Measurements from ENCODE around the gene CD200R1.

Gene CD200R1

DNA sequence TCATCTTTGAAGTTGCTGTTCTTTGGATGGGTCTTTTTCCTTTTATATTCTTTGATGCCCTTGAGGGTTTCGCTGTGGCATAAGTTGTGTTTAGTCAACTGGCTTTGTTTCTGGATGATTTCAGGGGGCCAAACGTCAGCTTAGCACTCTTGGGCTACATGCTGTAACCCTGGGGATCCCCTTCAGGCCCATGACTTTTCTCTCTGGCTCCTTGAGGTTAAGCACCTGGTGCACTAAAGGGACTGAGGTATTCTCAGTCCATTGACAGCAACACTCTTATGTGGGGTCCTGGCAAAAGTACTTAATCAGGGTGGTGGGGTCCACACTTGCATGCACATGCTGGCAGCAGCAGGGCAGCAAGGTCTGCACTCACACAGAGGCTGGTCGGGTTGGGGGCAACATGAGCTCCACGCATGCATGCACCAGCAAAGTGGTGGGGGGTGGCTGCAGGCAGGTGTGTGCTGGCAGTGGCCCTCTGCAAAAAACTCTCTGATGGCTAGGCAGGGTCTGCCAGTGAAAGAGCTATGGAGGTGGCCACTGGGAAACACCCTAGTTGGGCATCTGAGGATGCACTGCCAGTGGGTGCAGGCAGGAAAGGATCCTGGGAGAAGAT is 90.1 kb downstream of the CD200R1 start:
- FAIRE-seq: no peak

DNA sequence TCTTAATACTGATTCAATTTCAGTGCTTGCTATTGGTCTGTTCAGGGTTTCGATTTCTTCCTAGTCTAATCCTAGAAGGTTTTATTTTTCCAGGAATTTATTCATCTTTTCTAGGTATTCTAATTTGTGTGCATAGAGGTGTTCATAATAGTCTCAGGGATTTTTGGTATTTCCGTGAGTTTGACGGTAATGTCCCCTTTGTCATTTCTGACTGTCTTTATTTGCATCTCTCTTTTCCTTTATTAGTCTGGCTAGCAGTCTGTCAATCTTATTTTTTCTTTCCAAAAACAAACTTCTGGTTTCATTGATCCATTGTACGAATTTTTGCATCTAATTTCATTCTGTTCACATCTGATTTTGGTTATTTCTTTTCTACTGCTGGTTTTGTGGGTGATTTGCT is 93.0 kb downstream of the CD200R1 start:
- no peak for FAIRE-seq

DNA sequence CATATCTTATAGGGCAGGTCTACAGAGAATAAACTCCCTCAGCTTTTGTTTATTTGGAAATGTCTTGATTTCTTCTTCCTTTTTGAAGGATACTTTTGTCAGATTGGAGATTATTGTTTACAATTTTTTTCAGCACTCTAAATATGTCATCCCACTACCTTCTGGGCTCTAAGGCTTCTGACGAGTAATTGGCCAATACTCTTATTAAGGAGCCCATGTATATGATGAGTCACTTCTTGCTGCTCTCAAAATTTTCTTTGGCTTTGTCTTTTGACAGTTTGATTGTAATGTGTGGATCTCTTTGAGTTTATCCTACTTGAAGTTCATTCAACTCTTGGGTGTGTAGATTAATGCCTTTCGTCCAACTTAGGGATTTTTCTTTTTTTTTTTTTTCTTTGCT is 99.3 kb downstream of the CD200R1 start:
- FAIRE-seq: no peak

DNA sequence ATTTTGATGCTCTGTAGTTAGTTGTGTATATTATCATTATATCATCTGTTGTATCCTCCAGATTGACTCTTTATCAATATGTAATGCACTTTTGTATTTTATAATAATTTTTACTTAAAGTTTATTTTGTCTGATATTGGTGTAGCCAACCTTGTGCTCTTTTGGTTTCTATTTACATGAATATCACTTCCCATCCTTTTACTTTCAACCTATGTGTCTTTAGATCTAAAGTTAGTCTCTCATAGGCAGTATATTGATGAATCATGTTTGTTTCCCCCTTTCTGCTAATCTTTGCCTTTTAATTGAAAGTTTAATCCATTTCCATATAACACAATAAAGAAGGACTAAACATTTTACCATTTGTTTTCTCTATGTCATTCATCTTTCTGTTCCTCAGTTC is 100.2 kb downstream of the CD200R1 start:
- FAIRE-seq: no peak

- FAIRE-seq: no peak
Measured at GRCh38 chr3:112873632-112874031, 101.3 kb downstream of the CD200R1 start.

GRCh38 chr3:112871735-112872134 is 103.2 kb downstream of the CD200R1 start:
- FAIRE-seq: no peak

Measured in colon (tissue), 2 donors.